ENCODE results near the gene MAPK12. TPM values are rescaled to one million over a fixed set of nuclear protein-coding genes. Genes with fewer than 3 reads are reported as not detected.
A peak's percentile ranks its signal among the peaks of the same experiment; 100 is the strongest.

MAPK12 gene
- total RNA-seq, 2 donors from 2014 or later, result 8.4 to 18.0 TPM

- TF ChIP-seq CTCF (IDR thresholded peaks at IDR 0.05), result no peak
- no peak for DNase-seq (ENCODE audit: low spot score)
- no peaks in the 10 kb centered on the region for H3K4me1 ChIP-seq (replicated peaks)
- no peak overlapping the region for H3K27ac ChIP-seq
- intact Hi-C loops (cut with DNase I), result no loop called here
- H3K36me3 ChIP-seq, result peaks cover 19 to 46% of the 10 kb centered on the region in 2 donors
- 94% methylated on average over 8 of the region's 8 CpGs for WGBS
- no peaks in the 10 kb centered on the region for H3K27me3 ChIP-seq (replicated peaks; ENCODE audit: insufficient read depth)
- no peaks in the 10 kb centered on the region for H3K9me3 ChIP-seq
- no peak overlapping the region for H3K4me3 ChIP-seq
Measured at GRCh38 chr22:50222508-50222907, 39.0 kb downstream of the MAPK12 start.

GRCh38 chr22:50221410-50222300, 39.8 kb downstream of the MAPK12 start:
- Histone ChIP-seq H3K27ac (no peak overlapping the region), H3K27me3 (replicated peaks; ENCODE audit: insufficient read depth) (no peaks in the 10 kb centered on the region), H3K9me3 (no peaks in the 10 kb centered on the region), H3K36me3 (peaks cover 27 to 48% of the 10 kb centered on the region in 2 donors), H3K4me3 (no peak overlapping the region), H3K4me1 (replicated peaks) (no peaks in the 10 kb centered on the region)
- WGBS, result 93% methylated on average over 16 of the region's 19 CpGs
- no peak for DNase-seq (ENCODE audit: low spot score)
- TF ChIP-seq POLR2A (IDR thresholded peaks at IDR 0.05) (no peak), POLR2AphosphoS5 (IDR thresholded peaks at IDR 0.05) (no peak), CTCF (IDR thresholded peaks at IDR 0.05) (no peak)
- intact Hi-C loops (cut with DNase I), result no loop called here

GRCh38 chr22:50220603-50221409, 40.7 kb downstream of the MAPK12 start:
- no peak overlapping the region for H3K27ac ChIP-seq
- DNase-seq (ENCODE audit: low spot score), result no peak
- TF ChIP-seq CTCF (IDR thresholded peaks at IDR 0.05) (no peak), POLR2AphosphoS5 (IDR thresholded peaks at IDR 0.05) (no peak), POLR2A (IDR thresholded peaks at IDR 0.05) (no peak)
- no peaks in the 10 kb centered on the region for H3K27me3 ChIP-seq (replicated peaks; ENCODE audit: insufficient read depth)
- no peaks in the 10 kb centered on the region for H3K4me1 ChIP-seq (replicated peaks)
- H3K4me3 ChIP-seq, result no peak overlapping the region
- WGBS, result 92% methylated on average over 42 of the region's 45 CpGs
- intact Hi-C loops (cut with DNase I), result no loop called here
- H3K9me3 ChIP-seq, result no peaks in the 10 kb centered on the region
- peaks cover 32 to 53% of the 10 kb centered on the region in 2 donors for H3K36me3 ChIP-seq

GRCh38 chr22:50219800-50220602, 41.5 kb downstream of the MAPK12 start:
- WGBS, result 80% methylated on average over 23 of the region's 25 CpGs
- no peaks in the 10 kb centered on the region for H3K4me1 ChIP-seq (replicated peaks)
- DNase-seq (ENCODE audit: low spot score), result no peak
- H3K27ac ChIP-seq, result peak overlapping the region in 1 of 2 donors; percentile 25
- no peaks in the 10 kb centered on the region for H3K27me3 ChIP-seq (replicated peaks; ENCODE audit: insufficient read depth)
- H3K9me3 ChIP-seq, result no peaks in the 10 kb centered on the region
- H3K36me3 ChIP-seq, result peaks cover 32 to 53% of the 10 kb centered on the region in 2 donors
- TF ChIP-seq POLR2A (IDR thresholded peaks at IDR 0.05), result no peak
- no peak for TF ChIP-seq CTCF (IDR thresholded peaks at IDR 0.05)
- no peak for TF ChIP-seq POLR2AphosphoS5 (IDR thresholded peaks at IDR 0.05)
- no peak overlapping the region for H3K4me3 ChIP-seq
- intact Hi-C loops (cut with DNase I), result no loop called here
